ENCODE results near the gene C1QTNF2.

DNA sequence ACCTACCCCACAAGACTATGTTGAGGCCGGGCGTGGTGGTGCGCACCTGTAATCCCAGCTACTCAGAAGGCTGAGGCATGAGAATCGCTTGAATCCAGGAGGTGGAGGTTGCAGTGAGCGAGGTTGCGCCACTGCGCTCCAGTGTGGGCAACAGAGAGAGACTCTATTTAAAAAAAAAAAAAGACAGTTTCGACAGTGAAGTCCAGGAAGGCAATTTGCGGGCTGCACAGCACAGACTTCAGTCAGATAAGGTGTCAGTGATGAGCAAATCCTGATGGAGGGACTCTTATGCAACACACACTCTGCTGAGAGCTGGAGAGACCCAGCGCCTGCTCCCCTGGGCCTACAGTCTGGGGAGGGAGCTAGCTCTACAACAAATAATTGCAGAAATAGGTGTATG is 72.2 kb downstream of the C1QTNF2 start:
- TF ChIP-seq EZH2 (IDR thresholded peaks at IDR 0.05; ENCODE audit: low read depth), result no peak
- TF ChIP-seq, protein P1, sequence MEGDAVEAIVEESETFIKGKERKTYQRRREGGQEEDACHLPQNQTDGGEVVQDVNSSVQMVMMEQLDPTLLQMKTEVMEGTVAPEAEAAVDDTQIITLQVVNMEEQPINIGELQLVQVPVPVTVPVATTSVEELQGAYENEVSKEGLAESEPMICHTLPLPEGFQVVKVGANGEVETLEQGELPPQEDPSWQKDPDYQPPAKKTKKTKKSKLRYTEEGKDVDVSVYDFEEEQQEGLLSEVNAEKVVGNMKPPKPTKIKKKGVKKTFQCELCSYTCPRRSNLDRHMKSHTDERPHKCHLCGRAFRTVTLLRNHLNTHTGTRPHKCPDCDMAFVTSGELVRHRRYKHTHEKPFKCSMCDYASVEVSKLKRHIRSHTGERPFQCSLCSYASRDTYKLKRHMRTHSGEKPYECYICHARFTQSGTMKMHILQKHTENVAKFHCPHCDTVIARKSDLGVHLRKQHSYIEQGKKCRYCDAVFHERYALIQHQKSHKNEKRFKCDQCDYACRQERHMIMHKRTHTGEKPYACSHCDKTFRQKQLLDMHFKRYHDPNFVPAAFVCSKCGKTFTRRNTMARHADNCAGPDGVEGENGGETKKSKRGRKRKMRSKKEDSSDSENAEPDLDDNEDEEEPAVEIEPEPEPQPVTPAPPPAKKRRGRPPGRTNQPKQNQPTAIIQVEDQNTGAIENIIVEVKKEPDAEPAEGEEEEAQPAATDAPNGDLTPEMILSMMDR (conservative IDR thresholded peaks at IDR 0.05), result no peak
